HFFc6 (cell line): ENCODE data around the gene PLEKHA6. TPM values are rescaled to one million over a fixed set of nuclear protein-coding genes. Genes with fewer than 3 reads are reported as not detected.

Experiments used
- DNase-seq: peaks from one replicate; pipeline ENCODE4 v3.0.0-alpha.2; 2018
- H3K27ac Mint-ChIP-seq: 2 replicates; pipeline ENCODE4 v1.8.0; 2020; ENCODE audit warnings: mild to moderate bottlenecking, mixed read lengths
- H3K27me3 Mint-ChIP-seq: 2 replicates; pipeline ENCODE4 v1.8.0; 2021; ENCODE audit warnings: mild to moderate bottlenecking, moderate library complexity, mixed read lengths; ENCODE audit not compliant: insufficient read depth
- H3K36me3 Mint-ChIP-seq: 2 replicates; pipeline ENCODE4 v1.8.0; 2021; ENCODE audit warnings: low read depth, mixed read lengths
- H3K4me1 Mint-ChIP-seq: 2 replicates; pipeline ENCODE4 v1.8.0; 2020; ENCODE audit warnings: low read depth, mixed read lengths
- H3K4me3 Mint-ChIP-seq: 2 replicates; pipeline ENCODE4 v1.8.0; 2020; ENCODE audit warnings: mild to moderate bottlenecking, moderate library complexity, mixed read lengths
- H3K9me3 Mint-ChIP-seq: 2 replicates; pipeline ENCODE4 v1.8.0; 2020; ENCODE audit warnings: mild to moderate bottlenecking, mixed read lengths
- CTCF ChIP-seq: fragments of 200-600 bp; sonication (generic); IDR thresholded peaks from 2 replicates; pipeline ENCODE4 v1.5.0; 2021; ENCODE audit warnings: antibody characterized with exemption, mild to moderate bottlenecking
- total RNA-seq, 6 experiments: library from RNA; stranded (reverse); fragmentation: NEBNext Ultra II Directional; extraction: Animal tissue kit (Norgen Biotek cat#: 25700); gene quantifications; 2 replicates in 1 of 6; 3 replicates in 5 of 6; pipeline ENCODE4 v1.2.3, GENCODE V29; 2021

The PLEKHA6 gene
- total RNA-seq, 6 experiments from 2014 or later: 1.3 to 2.4 (median 1.5) TPM

- peaks cover 2% of the 10 kb centered on the region; the same call in 1 of the 2 replicates for H3K27me3 Mint-ChIP-seq
- H3K9me3 Mint-ChIP-seq: no peaks in the 10 kb centered on the region
- H3K27ac Mint-ChIP-seq: no peak overlapping the region
- no peak overlapping the region for H3K4me3 Mint-ChIP-seq
- peaks cover 40% of the 10 kb centered on the region for H3K4me1 Mint-ChIP-seq
- no peaks in the 10 kb centered on the region for H3K36me3 Mint-ChIP-seq
- TF ChIP-seq CTCF: no peak
- no peak for DNase-seq
Observed at GRCh38 chr1:204204944-204205343, 154.8 kb downstream of the PLEKHA6 start.

- Mint-ChIP-seq H3K27me3 (no peaks in the 10 kb centered on the region; the same call in 1 of the 2 replicates), H3K4me3 (no peak overlapping the region), H3K36me3 (no peaks in the 10 kb centered on the region), H3K27ac (no peak overlapping the region), H3K4me1 (peaks cover 56% of the 10 kb centered on the region), H3K9me3 (no peaks in the 10 kb centered on the region)
- no peak for DNase-seq
- no peak for TF ChIP-seq CTCF
Observed at GRCh38 chr1:204203206-204203767, 156.4 kb downstream of the PLEKHA6 start.

- no peaks in the 10 kb centered on the region for H3K36me3 Mint-ChIP-seq
- peaks cover 56% of the 10 kb centered on the region for H3K4me1 Mint-ChIP-seq
- no peaks in the 10 kb centered on the region; the same call in 1 of the 2 replicates for H3K27me3 Mint-ChIP-seq
- no peak for DNase-seq
- H3K4me3 Mint-ChIP-seq: no peak overlapping the region
- TF ChIP-seq CTCF: no peak
- no peak overlapping the region for H3K27ac Mint-ChIP-seq
- no peaks in the 10 kb centered on the region for H3K9me3 Mint-ChIP-seq
Observed at GRCh38 chr1:204202481-204202880, 157.2 kb downstream of the PLEKHA6 start.

GRCh38 chr1:204201348-204202040 lies 158.2 kb downstream of the PLEKHA6 start:
- H3K4me3 Mint-ChIP-seq: no peak overlapping the region
- no peaks in the 10 kb centered on the region for H3K27me3 Mint-ChIP-seq
- H3K4me1 Mint-ChIP-seq: peaks cover 50% of the 10 kb centered on the region

GRCh38 chr1:204199579-204199978 lies 160.2 kb downstream of the PLEKHA6 start:
- H3K27ac Mint-ChIP-seq: peak overlapping the region; percentile 72
- no peaks in the 10 kb centered on the region for H3K9me3 Mint-ChIP-seq
- H3K27me3 Mint-ChIP-seq: no peaks in the 10 kb centered on the region
- DNase-seq: no peak
- H3K4me3 Mint-ChIP-seq: no peak overlapping the region
- no peaks in the 10 kb centered on the region for H3K36me3 Mint-ChIP-seq
- no peak for TF ChIP-seq CTCF
- H3K4me1 Mint-ChIP-seq: peaks cover 54% of the 10 kb centered on the region

More at GRCh38 chr1:204201348-204202040, 158.2 kb downstream of the PLEKHA6 start:
- no peaks in the 10 kb centered on the region for H3K36me3 Mint-ChIP-seq
- no peak overlapping the region for H3K27ac Mint-ChIP-seq
- H3K9me3 Mint-ChIP-seq: no peaks in the 10 kb centered on the region
- no peak for DNase-seq
- TF ChIP-seq CTCF: no peak
